Uterus (tissue), 4 donors: ENCODE measurements around the gene EXOC2. TPM values are rescaled to one million over a fixed set of nuclear protein-coding genes. Genes with fewer than 3 reads are reported as not detected.

Source experiments
- DNase-seq, 2 donors: peaks; one replicate each; pipeline ENCODE4 v3.0.0-alpha.2; 2019 to 2020
- H3K27ac ChIP-seq, 2 donors: fragments of 200-600 bp; sonication (generic); 1 replicate in 1 of 2; 2 replicates in 1 of 2; pipeline ENCODE4 v1.5.1; 2016 to 2018
- H3K27me3 ChIP-seq, 2 donors: fragments of 200-600 bp; sonication (generic); one replicate each; pipeline ENCODE4 v1.5.1; 2018 to 2019; ENCODE audit warnings: control low read depth in 1 of 2
- H3K36me3 ChIP-seq, 2 donors: fragments of 200-600 bp; sonication (generic); one replicate each; pipeline ENCODE4 v1.5.1; 2019; ENCODE audit warnings: control low read depth in 1 of 2
- H3K4me1 ChIP-seq, 2 donors: fragments of 200-600 bp; sonication (generic); one replicate each; pipeline ENCODE4 v1.5.1; 2018 to 2019; ENCODE audit warnings: control low read depth in 1 of 2
- H3K4me3 ChIP-seq, 2 donors: fragments of 200-600 bp; sonication (generic); 1 replicate in 1 of 2; 2 replicates in 1 of 2; pipeline ENCODE4 v1.5.1; 2018 to 2019; ENCODE audit warnings: mild to moderate bottlenecking in 1 of 2
- H3K9me3 ChIP-seq, 2 donors: fragments of 200-600 bp; sonication (generic); one replicate each; pipeline ENCODE4 v1.5.1; 2019; ENCODE audit warnings: control low read depth in 1 of 2
- CTCF ChIP-seq, 4 experiments: fragments of 200-600 bp in 2 of 4; fragments of 450-650 bp in 2 of 4; sonication (generic) in 2 of 4; IDR thresholded peaks; one replicate each; pipeline ENCODE4 v1.5.1; 2016 to 2019; ENCODE audit warnings: antibody characterized with exemption in 4 of 4, mild to moderate bottlenecking in 2 of 4, moderate library complexity in 1 of 4
- POLR2A ChIP-seq, 2 donors: fragments of 450-650 bp; IDR thresholded peaks; one replicate each; pipeline ENCODE4 v1.6.1; 2016; ENCODE audit warnings: antibody characterized with exemption in 2 of 2, mild to moderate bottlenecking in 1 of 2, moderate library complexity in 1 of 2
- intact Hi-C: fragments of 100-400 bp; cut with DNase I; formaldehyde crosslinking; loops from one replicate; pipeline ENCODE4 v1.15.1; 2023; ENCODE audit warnings: low total_unique reads
- total RNA-seq, 4 donors: library from RNA; depleted of rRNA in 3 of 4; stranded (reverse); fragments of >200 nt in 3 of 4; gene quantifications; one replicate each; pipeline versions ENCODE4 v1.1.0 to v1.2.4, GENCODE V29; 2014 to 2023
- donor health status: DM: yes; HTN: yes; CAD: no.

The EXOC2 gene
- total RNA-seq, 4 donors from 2014 or later: 12.3 to 27.0 (median 22.9) TPM

GRCh38 chr6:537114-537513 is 155.8 kb downstream of the EXOC2 start:
- H3K27ac ChIP-seq: no peak overlapping the region
- H3K9me3 ChIP-seq: no peaks in the 10 kb centered on the region
- H3K36me3 ChIP-seq: no peaks in the 10 kb centered on the region
- no peaks in the 10 kb centered on the region for H3K4me1 ChIP-seq
- intact Hi-C loops: no loop called here
- TF ChIP-seq POLR2A (IDR thresholded peaks at IDR 0.05): no peak
- no peak for TF ChIP-seq CTCF (IDR thresholded peaks at IDR 0.05)
- no peak overlapping the region for H3K4me3 ChIP-seq
- no peak for DNase-seq
- H3K27me3 ChIP-seq: no peaks in the 10 kb centered on the region

- intact Hi-C loops: no loop called here
- Histone ChIP-seq H3K27me3 (no peaks in the 10 kb centered on the region), H3K27ac (no peak overlapping the region), H3K4me3 (no peak overlapping the region), H3K9me3 (no peaks in the 10 kb centered on the region), H3K36me3 (no peaks in the 10 kb centered on the region), H3K4me1 (no peaks in the 10 kb centered on the region)
- TF ChIP-seq CTCF (IDR thresholded peaks at IDR 0.05) (no peak), POLR2A (IDR thresholded peaks at IDR 0.05) (no peak)
- DNase-seq: no peak
These were observed 162.5 kb downstream of the EXOC2 start for GRCh38 chr6:530425-530824.

GRCh38 chr6:528989-529388 is 163.9 kb downstream of the EXOC2 start:
- Histone ChIP-seq H3K4me3 (no peak overlapping the region), H3K4me1 (no peaks in the 10 kb centered on the region), H3K27ac (no peak overlapping the region), H3K27me3 (no peaks in the 10 kb centered on the region), H3K9me3 (no peaks in the 10 kb centered on the region), H3K36me3 (no peaks in the 10 kb centered on the region)
- TF ChIP-seq CTCF (IDR thresholded peaks at IDR 0.05): no peak
- no peak for TF ChIP-seq POLR2A (IDR thresholded peaks at IDR 0.05)
- intact Hi-C loops: no loop called here
- no peak for DNase-seq

GRCh38 chr6:527989-528673 is 164.8 kb downstream of the EXOC2 start:
- intact Hi-C loops: no loop called here
- no peak for DNase-seq
- no peak overlapping the region for H3K4me3 ChIP-seq
- H3K27me3 ChIP-seq: no peaks in the 10 kb centered on the region
- no peak for TF ChIP-seq POLR2A (IDR thresholded peaks at IDR 0.05)
- TF ChIP-seq CTCF (IDR thresholded peaks at IDR 0.05): no peak
- H3K9me3 ChIP-seq: no peaks in the 10 kb centered on the region
- H3K4me1 ChIP-seq: no peaks in the 10 kb centered on the region
- no peaks in the 10 kb centered on the region for H3K36me3 ChIP-seq
- H3K27ac ChIP-seq: no peak overlapping the region

GRCh38 chr6:524803-525202 is 168.1 kb downstream of the EXOC2 start:
- Histone ChIP-seq H3K36me3 (no peaks in the 10 kb centered on the region), H3K27ac (no peak overlapping the region), H3K4me3 (no peak overlapping the region), H3K27me3 (no peaks in the 10 kb centered on the region), H3K9me3 (no peaks in the 10 kb centered on the region), H3K4me1 (no peaks in the 10 kb centered on the region)
- DNase-seq: no peak
- TF ChIP-seq POLR2A (IDR thresholded peaks at IDR 0.05) (no peak), CTCF (IDR thresholded peaks at IDR 0.05) (no peak)
- intact Hi-C loops: no loop called here
